ENCODE measurements around the gene SH3PXD2A. TPM values are rescaled to one million over a fixed set of nuclear protein-coding genes. Genes with fewer than 3 reads are reported as not detected.
"Not testable (repeated sequence)": the region's sequence is repeated elsewhere in the genome, so short reads cannot be mapped to it uniquely, and the experiment has no call there.

Gene SH3PXD2A
- total RNA-seq, 2 donors from 2014 or later: 8.7 to 13.7 TPM

- DNase-seq (ENCODE audit: low spot score in 2 of 2) (no peak), ATAC-seq (peak in 1 of 2 donors; percentile 61)
- Mint-ChIP-seq H3K9me3 (no peaks in the 10 kb centered on the region), H3K27ac (peak overlapping the region in 1 of 2 donors; percentile 67), H3K36me3 (no peaks in the 10 kb centered on the region)
Measured at GRCh38 chr10:103763374-103764202, 91.8 kb downstream of the SH3PXD2A start.

DNA sequence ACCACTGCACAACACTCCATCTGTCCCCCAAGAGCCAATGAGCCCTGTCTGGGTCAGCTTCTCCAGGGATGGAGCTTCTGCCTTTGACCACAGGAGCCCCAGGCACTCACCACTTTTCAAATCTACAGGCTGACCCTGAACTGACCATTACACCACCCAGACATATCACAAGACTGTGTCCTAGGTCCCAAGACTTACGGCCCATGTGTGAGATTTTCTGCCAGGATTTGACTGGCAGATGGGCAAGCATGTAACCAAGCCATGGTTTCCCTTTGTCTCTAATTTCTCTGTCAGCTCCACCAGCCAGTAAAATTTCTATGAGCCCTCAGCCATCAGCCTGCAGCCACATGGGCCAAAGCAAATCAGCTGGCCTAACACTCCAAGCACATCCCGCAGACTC lies 92.5 kb downstream of the SH3PXD2A start:
- H3K27ac Mint-ChIP-seq: peak overlapping the region in 1 of 2 donors; percentile 67
- DNase-seq (ENCODE audit: low spot score in 2 of 2): no peak
- no peak for ATAC-seq
- no peaks in the 10 kb centered on the region for H3K36me3 Mint-ChIP-seq
- H3K9me3 Mint-ChIP-seq: no peaks in the 10 kb centered on the region

DNA sequence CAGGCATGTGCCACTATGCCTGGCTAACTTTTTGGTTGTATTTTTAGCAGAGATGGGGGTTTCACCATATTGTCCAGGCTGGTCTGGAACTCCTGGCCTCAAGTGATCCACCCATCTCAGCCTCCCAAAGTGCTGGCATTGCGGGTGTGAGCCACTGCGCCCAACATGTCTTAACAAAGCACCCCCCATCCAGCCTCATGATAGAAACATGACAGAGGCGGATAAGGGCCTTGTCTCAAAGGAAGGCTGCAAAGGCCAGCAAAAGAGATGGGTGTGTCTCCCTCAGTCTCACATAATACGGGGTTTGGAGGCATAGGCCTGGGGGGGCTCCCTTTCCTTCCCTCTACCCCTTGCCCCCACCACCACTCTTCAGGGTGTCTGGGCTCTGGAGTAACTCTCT lies 93.2 kb downstream of the SH3PXD2A start:
- Mint-ChIP-seq H3K27ac (no peak overlapping the region), H3K9me3 (no peaks in the 10 kb centered on the region), H3K36me3 (no peaks in the 10 kb centered on the region)
- no peak for ATAC-seq
- no peak for DNase-seq (ENCODE audit: low spot score in 2 of 2)

DNA sequence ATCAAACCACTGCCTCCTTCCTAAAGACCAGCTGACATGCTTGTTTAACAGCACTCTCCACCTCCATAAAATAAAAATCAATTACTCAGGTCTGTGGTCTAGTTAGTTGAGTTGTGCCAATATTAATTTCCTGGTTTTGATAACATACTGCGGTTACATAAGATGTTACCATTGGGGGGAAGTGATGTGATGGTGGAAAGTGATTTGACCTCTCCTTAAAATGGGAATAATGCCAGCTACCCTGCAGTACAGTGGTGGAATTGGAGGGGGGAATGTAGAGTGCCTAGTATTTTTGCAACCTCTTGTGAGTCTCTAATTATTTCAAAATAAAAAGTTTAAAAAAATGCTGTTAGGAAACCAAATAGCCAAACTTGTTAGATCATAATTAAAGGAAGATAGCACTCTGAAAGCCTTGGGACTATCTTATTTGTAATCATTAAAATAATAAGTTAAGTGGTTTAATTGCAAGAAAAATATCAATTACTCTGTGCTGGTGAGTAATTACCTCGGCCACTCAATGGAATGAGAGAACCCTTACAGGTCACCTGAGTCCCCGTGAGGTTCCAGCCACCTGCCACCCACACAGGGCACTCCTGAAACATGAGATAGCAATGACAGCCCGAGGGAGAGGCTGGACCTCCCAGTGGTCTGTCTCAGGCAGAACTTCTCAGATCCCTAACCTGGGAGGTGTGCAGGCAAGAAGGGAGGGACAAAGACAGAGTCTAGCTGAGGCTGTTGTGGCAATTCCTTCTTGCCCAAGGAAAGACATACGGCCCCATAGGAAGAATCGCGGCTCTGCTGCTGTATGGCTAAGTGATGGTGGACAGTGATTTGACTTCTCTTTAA lies 94.1 kb downstream of the SH3PXD2A start:
- Mint-ChIP-seq H3K9me3 (no peaks in the 10 kb centered on the region), H3K27ac (no peak overlapping the region), H3K36me3 (no peaks in the 10 kb centered on the region)
- ATAC-seq (no peak), DNase-seq (ENCODE audit: low spot score in 2 of 2) (no peak)

DNA sequence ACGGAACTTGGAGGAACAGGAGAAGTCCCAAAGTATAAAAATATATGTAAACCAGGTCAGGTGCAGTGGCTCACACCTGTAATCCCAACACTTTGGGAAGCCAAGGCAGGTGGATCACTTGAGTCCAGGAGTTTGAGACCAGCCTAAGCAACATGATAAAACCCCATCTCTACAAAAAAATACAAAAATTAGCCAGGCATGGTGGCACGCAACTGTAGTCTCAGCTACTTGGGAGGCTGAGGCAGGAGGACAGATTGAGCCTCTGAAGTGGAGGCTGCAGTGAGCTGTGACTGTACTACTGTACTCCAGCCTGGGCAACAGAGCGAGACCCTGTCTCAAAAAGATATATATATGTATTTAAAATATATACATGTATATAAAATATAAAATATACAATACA lies 95.1 kb downstream of the SH3PXD2A start:
- DNase-seq (ENCODE audit: low spot score in 2 of 2); H3K27ac Mint-ChIP-seq; ATAC-seq: not testable (repeated sequence)

GRCh38 chr10:103759100-103759781 lies 96.1 kb downstream of the SH3PXD2A start:
- ATAC-seq (peak; percentile 27 to 88), DNase-seq (ENCODE audit: low spot score in 2 of 2) (peak in 1 of 2 donors; percentile 35)
- Mint-ChIP-seq H3K9me3 (no peaks in the 10 kb centered on the region), H3K36me3 (no peaks in the 10 kb centered on the region), H3K27ac (peak overlapping the region; percentile 67 to 83)

More for the DNA sequence above, 95.1 kb downstream of the SH3PXD2A start:
- H3K36me3 Mint-ChIP-seq, H3K9me3 Mint-ChIP-seq: not testable (repeated sequence)

GRCh38 chr10:103758294-103758681 lies 97.1 kb downstream of the SH3PXD2A start:
- no peaks in the 10 kb centered on the region for H3K9me3 Mint-ChIP-seq
- H3K27ac Mint-ChIP-seq: peak overlapping the region; percentile 23 to 83
- ATAC-seq: peak; percentile 36 to 56

GRCh38 chr10:103757531-103758293 lies 97.7 kb downstream of the SH3PXD2A start:
- H3K27ac Mint-ChIP-seq: peak overlapping the region; percentile 23 to 83
- peaks cover 0 to under 1% of the 10 kb centered on the region in 2 donors for H3K36me3 Mint-ChIP-seq
- ATAC-seq (peak; percentile 62 to 89), DNase-seq (ENCODE audit: low spot score in 2 of 2) (peak; percentile 55 to 91)
- no peaks in the 10 kb centered on the region for H3K9me3 Mint-ChIP-seq

More at GRCh38 chr10:103758294-103758681, 97.1 kb downstream of the SH3PXD2A start:
- DNase-seq (ENCODE audit: low spot score in 2 of 2): no peak
- no peaks in the 10 kb centered on the region for H3K36me3 Mint-ChIP-seq

- H3K27ac Mint-ChIP-seq: peak overlapping the region in 1 of 2 donors; percentile 83
- H3K9me3 Mint-ChIP-seq: peaks cover 0 to 6% of the 10 kb centered on the region in 2 donors
- DNase-seq (ENCODE audit: low spot score in 2 of 2) (no peak), ATAC-seq (no peak)
- peaks cover 0 to 7% of the 10 kb centered on the region in 2 donors for H3K36me3 Mint-ChIP-seq
Measured at GRCh38 chr10:103756277-103756869, 99.0 kb downstream of the SH3PXD2A start.

- no peak overlapping the region for H3K27ac Mint-ChIP-seq
- no peak for ATAC-seq
- peaks cover 0 to 6% of the 10 kb centered on the region in 2 donors for H3K9me3 Mint-ChIP-seq
- peak in 1 of 2 donors; percentile 46 for DNase-seq (ENCODE audit: low spot score in 2 of 2)
- peaks cover 0 to 7% of the 10 kb centered on the region in 2 donors for H3K36me3 Mint-ChIP-seq
Measured at GRCh38 chr10:103752680-103753248, 102.6 kb downstream of the SH3PXD2A start.

GRCh38 chr10:103751667-103752290 lies 103.6 kb downstream of the SH3PXD2A start:
- DNase-seq (ENCODE audit: low spot score in 2 of 2): no peak
- H3K9me3 Mint-ChIP-seq: peaks cover 0 to 6% of the 10 kb centered on the region in 2 donors
- H3K36me3 Mint-ChIP-seq: peaks cover 0 to 7% of the 10 kb centered on the region in 2 donors
- no peak for ATAC-seq
- no peak overlapping the region for H3K27ac Mint-ChIP-seq

DNA sequence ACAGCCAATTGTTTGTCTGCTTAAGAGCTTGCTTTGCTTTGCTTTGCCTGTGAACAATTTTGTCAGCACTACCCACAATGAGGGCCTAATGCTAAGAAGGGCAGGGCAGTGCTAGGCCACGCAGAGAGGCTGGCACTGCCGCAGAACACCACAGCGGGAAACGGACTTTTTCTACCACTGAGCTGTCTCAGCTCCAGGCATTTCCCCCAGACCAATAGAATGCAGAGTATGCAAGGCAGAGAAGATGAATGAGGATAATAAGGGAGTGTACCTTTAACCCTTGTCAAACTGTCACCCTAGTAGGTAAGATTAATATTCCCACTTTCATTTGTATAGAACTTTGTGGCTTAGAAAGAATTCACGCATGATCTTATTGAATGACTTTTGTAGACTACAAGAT lies 104.5 kb downstream of the SH3PXD2A start:
- ATAC-seq (no peak), DNase-seq (ENCODE audit: low spot score in 2 of 2) (no peak)
- no peak overlapping the region for H3K27ac Mint-ChIP-seq
- H3K9me3 Mint-ChIP-seq: peaks cover 0 to 6% of the 10 kb centered on the region in 2 donors
- peaks cover 0 to 7% of the 10 kb centered on the region in 2 donors for H3K36me3 Mint-ChIP-seq

- Mint-ChIP-seq H3K27ac (no peak overlapping the region), H3K9me3 (peaks cover 0 to 6% of the 10 kb centered on the region in 2 donors), H3K36me3 (peaks cover 0 to 7% of the 10 kb centered on the region in 2 donors)
- no peak for DNase-seq (ENCODE audit: low spot score in 2 of 2)
- ATAC-seq: no peak
Measured at GRCh38 chr10:103749779-103750178, 105.6 kb downstream of the SH3PXD2A start.

GRCh38 chr10:103748020-103748419 lies 107.4 kb downstream of the SH3PXD2A start:
- DNase-seq (ENCODE audit: low spot score in 2 of 2): no peak
- H3K27ac Mint-ChIP-seq: peak overlapping the region in 1 of 2 donors; percentile 18
- peaks cover 0 to 6% of the 10 kb centered on the region in 2 donors for H3K9me3 Mint-ChIP-seq
- ATAC-seq: peak; percentile 39 to 71
- peaks cover 0 to 7% of the 10 kb centered on the region in 2 donors for H3K36me3 Mint-ChIP-seq

Measured in activated naive CD4-positive, alpha-beta T cell treated with anti-CD3 and anti-CD28 coated beads, Interleukin-2, amount 50 U/mL, for 72 hours (primary cell).